ENCODE data around the gene HPS3.

HPS3 gene

GRCh38 chr3:149152420-149152819 is 23.0 kb downstream of the HPS3 start:
- H3K4me1 ChIP-seq (ENCODE audit: control insufficient read depth, insufficient read depth, low read length): no peaks in the 10 kb centered on the region; the same call in 1 of the 2 replicates
- no peaks in the 10 kb centered on the region for H3K9me3 ChIP-seq (ENCODE audit: control insufficient read depth, insufficient read depth, low read length)
- H3K27ac ChIP-seq (ENCODE audit: low read length): no peak overlapping the region
- peaks cover 13% of the 10 kb centered on the region; the same call in 1 of the 2 replicates for H3K36me3 ChIP-seq (ENCODE audit: control insufficient read depth, insufficient read depth, low read length)
- DNase-seq (ENCODE audit: low read depth, low spot score): no peak
- H3K27me3 ChIP-seq (ENCODE audit: control insufficient read depth, insufficient read depth, low read length): no peaks in the 10 kb centered on the region
- H3K4me3 ChIP-seq (ENCODE audit: low read length): no peak overlapping the region
- WGBS (ENCODE audit: insufficient coverage, insufficient read length): no CpG with 5 or more reads among the region's 2 CpGs

GRCh38 chr3:149153402-149153801 is 24.0 kb downstream of the HPS3 start:
- Histone ChIP-seq H3K36me3 (ENCODE audit: control insufficient read depth, insufficient read depth, low read length) (peaks cover 15% of the 10 kb centered on the region; the same call in 1 of the 2 replicates), H3K4me1 (ENCODE audit: control insufficient read depth, insufficient read depth, low read length) (no peaks in the 10 kb centered on the region; the same call in 1 of the 2 replicates), H3K27me3 (ENCODE audit: control insufficient read depth, insufficient read depth, low read length) (no peaks in the 10 kb centered on the region), H3K9me3 (ENCODE audit: control insufficient read depth, insufficient read depth, low read length) (no peaks in the 10 kb centered on the region), H3K27ac (ENCODE audit: low read length) (no peak overlapping the region), H3K4me3 (ENCODE audit: low read length) (no peak overlapping the region)
- no peak for DNase-seq (ENCODE audit: low read depth, low spot score)

DNA sequence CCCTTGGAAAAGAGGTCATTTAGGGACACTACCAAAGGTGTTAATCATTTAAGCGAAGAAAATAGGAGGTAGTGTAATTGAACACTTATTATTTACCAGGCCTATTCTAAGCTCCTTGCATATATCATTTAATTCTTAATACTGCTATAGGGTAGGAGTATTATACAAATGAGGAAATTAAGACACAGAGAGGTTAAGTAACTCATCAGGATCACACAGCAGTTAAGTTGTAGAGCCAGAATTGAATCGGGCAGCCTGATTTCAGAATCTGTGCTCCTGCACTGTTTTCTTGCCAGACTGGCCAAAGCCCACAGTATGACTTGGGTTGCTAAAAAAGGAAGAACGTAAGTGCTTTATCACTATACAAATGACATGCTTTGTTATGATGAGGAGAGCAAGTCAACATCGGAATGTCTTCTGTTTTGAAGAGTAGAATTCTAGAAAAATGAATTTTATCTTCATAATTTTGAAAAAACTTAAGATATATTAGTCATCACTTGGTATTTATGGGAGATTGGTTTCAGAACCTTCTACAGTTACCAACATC is 31.4 kb downstream of the HPS3 start:
- Histone ChIP-seq H3K27ac (ENCODE audit: low read length) (no peak overlapping the region), H3K9me3 (ENCODE audit: control insufficient read depth, insufficient read depth, low read length) (no peaks in the 10 kb centered on the region), H3K27me3 (ENCODE audit: control insufficient read depth, insufficient read depth, low read length) (no peaks in the 10 kb centered on the region), H3K4me1 (ENCODE audit: control insufficient read depth, insufficient read depth, low read length) (no peaks in the 10 kb centered on the region), H3K36me3 (ENCODE audit: control insufficient read depth, insufficient read depth, low read length) (peaks cover 17% of the 10 kb centered on the region; the same call in 1 of the 2 replicates), H3K4me3 (ENCODE audit: low read length) (no peak overlapping the region)
- WGBS (ENCODE audit: insufficient coverage, insufficient read length): no CpG with 5 or more reads among the region's 4 CpGs
- DNase-seq (ENCODE audit: low read depth, low spot score): no peak

DNA sequence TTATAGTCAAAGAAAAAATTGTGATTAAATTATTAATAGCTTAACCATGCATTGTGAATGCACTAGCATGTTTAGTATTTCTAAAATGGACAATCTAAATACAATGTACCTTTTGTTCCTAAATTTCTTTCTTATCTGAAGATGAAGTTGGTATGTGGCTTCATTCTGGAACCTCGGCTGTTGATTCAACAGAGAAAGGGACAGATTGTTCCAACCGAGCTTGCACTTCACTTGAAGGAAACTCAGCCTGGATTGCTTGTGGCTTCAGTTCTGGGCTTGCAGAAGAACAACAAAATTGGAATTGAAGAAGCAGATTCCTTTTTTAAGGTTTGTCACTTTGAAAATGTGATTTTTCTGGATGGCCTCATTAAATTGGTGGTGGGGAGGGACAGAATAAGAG is 32.6 kb downstream of the HPS3 start:
- no peaks in the 10 kb centered on the region for H3K4me1 ChIP-seq (ENCODE audit: control insufficient read depth, insufficient read depth, low read length)

DNA sequence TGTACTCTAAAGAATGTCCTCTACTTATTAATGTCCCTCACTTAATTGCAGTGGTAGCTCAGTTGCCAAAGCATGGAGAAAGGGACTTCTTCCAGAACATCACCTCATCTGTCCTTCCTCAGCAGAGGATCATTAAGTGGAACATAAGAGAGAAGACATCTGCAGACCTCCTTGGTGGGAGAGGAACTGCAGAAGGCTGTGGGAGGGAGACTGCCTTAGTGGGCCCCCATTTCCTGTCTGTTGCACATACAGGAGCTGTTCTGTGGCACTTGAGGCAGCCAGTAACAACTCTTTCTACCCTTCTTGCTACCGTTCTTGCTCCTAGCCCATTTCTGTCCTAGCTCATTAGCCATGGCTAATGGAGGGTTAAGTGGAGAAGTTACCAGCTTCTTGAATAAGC is 33.6 kb downstream of the HPS3 start:
- no CpG with 5 or more reads among the region's 1 CpG for WGBS (ENCODE audit: insufficient coverage, insufficient read length)
- Histone ChIP-seq H3K27me3 (ENCODE audit: control insufficient read depth, insufficient read depth, low read length) (no peaks in the 10 kb centered on the region), H3K4me3 (ENCODE audit: low read length) (0 out of 2 replicates have a peak overlapping the region, but pooled peaks have one; percentile 5), H3K27ac (ENCODE audit: low read length) (no peak overlapping the region), H3K36me3 (ENCODE audit: control insufficient read depth, insufficient read depth, low read length) (peaks cover 12% of the 10 kb centered on the region; the same call in 1 of the 2 replicates), H3K4me1 (ENCODE audit: control insufficient read depth, insufficient read depth, low read length) (no peaks in the 10 kb centered on the region), H3K9me3 (ENCODE audit: control insufficient read depth, insufficient read depth, low read length) (no peaks in the 10 kb centered on the region)
- DNase-seq (ENCODE audit: low read depth, low spot score): no peak

More for the DNA sequence above, 32.6 kb downstream of the HPS3 start:
- peaks cover 17% of the 10 kb centered on the region; the same call in 1 of the 2 replicates for H3K36me3 ChIP-seq (ENCODE audit: control insufficient read depth, insufficient read depth, low read length)
- H3K9me3 ChIP-seq (ENCODE audit: control insufficient read depth, insufficient read depth, low read length): no peaks in the 10 kb centered on the region
- no peak overlapping the region for H3K4me3 ChIP-seq (ENCODE audit: low read length)
- H3K27me3 ChIP-seq (ENCODE audit: control insufficient read depth, insufficient read depth, low read length): no peaks in the 10 kb centered on the region
- H3K27ac ChIP-seq (ENCODE audit: low read length): no peak overlapping the region
- DNase-seq (ENCODE audit: low read depth, low spot score): no peak
- WGBS (ENCODE audit: insufficient coverage, insufficient read length): no CpG with 5 or more reads among the region's 2 CpGs

DNA sequence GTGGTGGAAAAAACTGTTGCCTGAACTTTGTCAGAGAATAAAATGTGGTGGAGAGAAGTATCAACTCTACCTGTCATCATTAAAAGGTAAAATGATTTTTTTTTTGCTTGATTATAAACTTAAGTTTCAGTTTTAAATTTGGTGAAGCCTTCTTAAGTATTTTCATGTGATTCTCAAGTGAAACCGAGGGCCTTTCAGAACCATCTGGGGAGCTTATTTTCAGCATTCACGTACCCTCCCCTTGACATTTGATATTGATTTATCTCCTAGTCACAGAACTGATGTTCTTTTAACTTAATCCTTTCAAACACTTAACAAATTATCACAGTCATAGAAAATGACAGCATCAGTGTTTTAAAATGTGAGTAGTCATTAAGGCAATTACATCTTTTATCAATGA is 38.5 kb downstream of the HPS3 start:
- no CpG with 5 or more reads among the region's 2 CpGs for WGBS (ENCODE audit: insufficient coverage, insufficient read length)
- no peaks in the 10 kb centered on the region for H3K4me1 ChIP-seq (ENCODE audit: control insufficient read depth, insufficient read depth, low read length)
- H3K4me3 ChIP-seq (ENCODE audit: low read length): no peak overlapping the region
- DNase-seq (ENCODE audit: low read depth, low spot score): no peak
- no peaks in the 10 kb centered on the region for H3K9me3 ChIP-seq (ENCODE audit: control insufficient read depth, insufficient read depth, low read length)
- no peaks in the 10 kb centered on the region for H3K27me3 ChIP-seq (ENCODE audit: control insufficient read depth, insufficient read depth, low read length)
- H3K36me3 ChIP-seq (ENCODE audit: control insufficient read depth, insufficient read depth, low read length): peaks cover 17% of the 10 kb centered on the region; the same call in 1 of the 2 replicates
- H3K27ac ChIP-seq (ENCODE audit: low read length): no peak overlapping the region

- H3K4me3 ChIP-seq (ENCODE audit: low read length): no peak overlapping the region
- no peaks in the 10 kb centered on the region for H3K27me3 ChIP-seq (ENCODE audit: control insufficient read depth, insufficient read depth, low read length)
- H3K4me1 ChIP-seq (ENCODE audit: control insufficient read depth, insufficient read depth, low read length): no peaks in the 10 kb centered on the region
- WGBS (ENCODE audit: insufficient coverage, insufficient read length): no CpG with 5 or more reads among the region's 7 CpGs
- DNase-seq (ENCODE audit: low read depth, low spot score): no peak
- H3K27ac ChIP-seq (ENCODE audit: low read length): no peak overlapping the region
- no peaks in the 10 kb centered on the region for H3K9me3 ChIP-seq (ENCODE audit: control insufficient read depth, insufficient read depth, low read length)
- peaks cover 8% of the 10 kb centered on the region; the same call in 1 of the 2 replicates for H3K36me3 ChIP-seq (ENCODE audit: control insufficient read depth, insufficient read depth, low read length)
Observed at GRCh38 chr3:149170672-149171071, 41.2 kb downstream of the HPS3 start.

- Histone ChIP-seq H3K4me3 (ENCODE audit: low read length) (no peak overlapping the region), H3K36me3 (ENCODE audit: control insufficient read depth, insufficient read depth, low read length) (peaks cover 5% of the 10 kb centered on the region; the same call in 1 of the 2 replicates), H3K4me1 (ENCODE audit: control insufficient read depth, insufficient read depth, low read length) (no peaks in the 10 kb centered on the region), H3K27me3 (ENCODE audit: control insufficient read depth, insufficient read depth, low read length) (no peaks in the 10 kb centered on the region), H3K27ac (ENCODE audit: low read length) (no peak overlapping the region), H3K9me3 (ENCODE audit: control insufficient read depth, insufficient read depth, low read length) (no peaks in the 10 kb centered on the region)
- no CpG with 5 or more reads among the region's 3 CpGs for WGBS (ENCODE audit: insufficient coverage, insufficient read length)
- DNase-seq (ENCODE audit: low read depth, low spot score): no peak
Observed at GRCh38 chr3:149174901-149175300, 45.5 kb downstream of the HPS3 start.

- Histone ChIP-seq H3K9me3 (ENCODE audit: control insufficient read depth, insufficient read depth, low read length) (no peaks in the 10 kb centered on the region), H3K4me3 (ENCODE audit: low read length) (no peak overlapping the region), H3K27ac (ENCODE audit: low read length) (no peak overlapping the region), H3K27me3 (ENCODE audit: control insufficient read depth, insufficient read depth, low read length) (no peaks in the 10 kb centered on the region), H3K36me3 (ENCODE audit: control insufficient read depth, insufficient read depth, low read length) (no peaks in the 10 kb centered on the region), H3K4me1 (ENCODE audit: control insufficient read depth, insufficient read depth, low read length) (no peaks in the 10 kb centered on the region)
- DNase-seq (ENCODE audit: low read depth, low spot score): no peak
- WGBS (ENCODE audit: insufficient coverage, insufficient read length): no CpG with 5 or more reads among the region's 1 CpG
Observed at GRCh38 chr3:149177122-149177521, 47.7 kb downstream of the HPS3 start.

DNA sequence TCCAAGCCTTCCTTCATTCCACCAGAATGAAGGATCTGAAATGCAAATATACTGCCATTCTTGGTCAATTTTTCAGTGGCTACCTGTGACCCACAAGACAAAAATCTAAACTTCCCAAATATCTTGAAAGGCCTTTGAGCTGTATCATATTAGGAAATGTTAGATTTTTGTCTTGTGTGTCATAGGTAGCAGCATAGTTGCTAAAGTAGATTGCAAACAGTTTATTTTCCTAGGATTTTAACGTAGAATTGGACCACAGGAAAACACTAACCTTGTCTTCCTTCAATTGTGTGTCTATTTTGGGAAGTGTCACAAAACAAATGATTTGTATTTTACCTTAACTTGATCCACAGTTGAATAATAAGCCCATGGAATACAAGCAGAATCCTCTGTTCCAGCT is 49.8 kb downstream of the HPS3 start:
- no peaks in the 10 kb centered on the region for H3K27me3 ChIP-seq (ENCODE audit: control insufficient read depth, insufficient read depth, low read length)
- H3K9me3 ChIP-seq (ENCODE audit: control insufficient read depth, insufficient read depth, low read length): no peaks in the 10 kb centered on the region
- H3K4me3 ChIP-seq (ENCODE audit: low read length): no peak overlapping the region
- no peak overlapping the region for H3K27ac ChIP-seq (ENCODE audit: low read length)
- H3K4me1 ChIP-seq (ENCODE audit: control insufficient read depth, insufficient read depth, low read length): no peaks in the 10 kb centered on the region
- no peak for DNase-seq (ENCODE audit: low read depth, low spot score)
- no CpG with 5 or more reads among the region's 1 CpG for WGBS (ENCODE audit: insufficient coverage, insufficient read length)
- H3K36me3 ChIP-seq (ENCODE audit: control insufficient read depth, insufficient read depth, low read length): no peaks in the 10 kb centered on the region

- Histone ChIP-seq H3K9me3 (ENCODE audit: control insufficient read depth, insufficient read depth, low read length) (no peaks in the 10 kb centered on the region), H3K4me1 (ENCODE audit: control insufficient read depth, insufficient read depth, low read length) (no peaks in the 10 kb centered on the region), H3K4me3 (ENCODE audit: low read length) (no peak overlapping the region), H3K36me3 (ENCODE audit: control insufficient read depth, insufficient read depth, low read length) (no peaks in the 10 kb centered on the region), H3K27me3 (ENCODE audit: control insufficient read depth, insufficient read depth, low read length) (no peaks in the 10 kb centered on the region), H3K27ac (ENCODE audit: low read length) (no peak overlapping the region)
- DNase-seq (ENCODE audit: low read depth, low spot score): no peak
- WGBS (ENCODE audit: insufficient coverage, insufficient read length): no CpG with 5 or more reads among the region's 7 CpGs
Observed at GRCh38 chr3:149180057-149180573, 50.7 kb downstream of the HPS3 start.

Measured in iPS DF 6.9 (cell line).